Parathyroid adenoma (tissue), 2 donors: ENCODE results near the gene OR8B8.

ENCODE experiments used
- H2AFZ ChIP-seq: fragments of 300-600 bp; sonication (generic); one replicate; pipeline ENCODE4 v1.7.0; 2017; ENCODE audit warnings: antibody characterized with exemption, mild to moderate bottlenecking
- H3K27ac ChIP-seq: fragments of 300-600 bp; sonication (generic); one replicate; pipeline ENCODE4 v1.7.0; 2017
- H3K27me3 ChIP-seq: fragments of 300-600 bp; sonication (generic); one replicate; pipeline ENCODE4 v1.7.0; 2017; ENCODE audit warnings: low read length; ENCODE audit not compliant: control insufficient read depth, insufficient read depth
- H3K36me3 ChIP-seq: fragments of 300-600 bp; sonication (generic); one replicate; pipeline ENCODE4 v1.7.0; 2017; ENCODE audit warnings: low read length; ENCODE audit not compliant: control insufficient read depth, insufficient read depth
- H3K4me1 ChIP-seq: fragments of 300-600 bp; sonication (generic); one replicate; pipeline ENCODE4 v1.7.0; 2017; ENCODE audit warnings: control low read depth
- H3K4me2 ChIP-seq: fragments of 300-600 bp; sonication (generic); one replicate; pipeline ENCODE4 v1.7.0; 2017; ENCODE audit warnings: low read length
- H3K4me3 ChIP-seq: fragments of 300-600 bp; sonication (generic); one replicate; pipeline ENCODE4 v1.7.0; 2017; ENCODE audit warnings: low read depth, low read length
- H3K79me2 ChIP-seq: fragments of 300-600 bp; sonication (generic); one replicate; pipeline ENCODE4 v1.7.0; 2017; ENCODE audit warnings: control low read depth
- H3K9ac ChIP-seq: fragments of 300-600 bp; sonication (generic); one replicate; pipeline ENCODE4 v1.7.0; 2017; ENCODE audit warnings: mild to moderate bottlenecking
- H3K9me3 ChIP-seq: fragments of 300-600 bp; sonication (generic); one replicate; pipeline ENCODE4 v1.7.0; 2017; ENCODE audit warnings: low read length; ENCODE audit not compliant: control insufficient read depth
- CTCF ChIP-seq: fragments of 300-600 bp; sonication (generic); IDR thresholded peaks from one replicate; pipeline ENCODE4 v1.7.0; 2017; ENCODE audit warnings: antibody characterized with exemption, mild to moderate bottlenecking
- donor health status: primary hyperparathyroidism.

OR8B8 gene

DNA sequence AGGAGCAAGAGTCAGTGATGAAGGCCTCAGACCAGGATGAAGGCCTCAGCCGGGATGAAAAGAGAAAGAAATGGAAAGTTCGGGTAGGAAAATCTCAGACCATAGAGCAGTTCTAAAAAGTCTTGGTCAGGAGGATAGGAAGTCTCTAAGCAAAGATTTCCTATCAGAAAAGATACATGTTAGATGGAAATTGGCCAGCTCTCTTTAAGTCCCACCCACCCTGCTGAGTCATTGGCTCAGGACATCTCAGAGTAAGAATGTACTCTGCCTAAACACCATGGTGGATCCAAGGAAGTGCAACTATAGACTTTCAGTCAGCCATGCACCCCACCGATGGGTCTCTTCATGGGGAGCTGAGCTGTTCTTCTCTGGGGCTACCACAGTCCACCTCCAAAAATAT lies 51.1 kb downstream of the OR8B8 start:
- Histone ChIP-seq H3K9me3 (no peaks in the 10 kb centered on the region), H3K4me1 (no peaks in the 10 kb centered on the region), H3K27ac (no peak overlapping the region), H3K79me2 (no peaks in the 10 kb centered on the region), H3K36me3 (no peaks in the 10 kb centered on the region), H3K27me3 (no peaks in the 10 kb centered on the region), H3K4me2 (no peak overlapping the region), H2AFZ (no peak overlapping the region), H3K4me3 (no peak overlapping the region), H3K9ac (no peak overlapping the region)
- TF ChIP-seq CTCF: no peak
